GM19455 (cell line): ENCODE data around the gene AGK.
A peak's percentile ranks its signal among the peaks of the same experiment; 100 is the strongest.

Source experiments
- ATAC-seq: cut with Tn5 transposase; IDR thresholded peaks from one replicate; pipeline ENCODE4 v1.9.1; 2021; ENCODE audit not compliant: unreplicated experiment

Gene AGK

DNA sequence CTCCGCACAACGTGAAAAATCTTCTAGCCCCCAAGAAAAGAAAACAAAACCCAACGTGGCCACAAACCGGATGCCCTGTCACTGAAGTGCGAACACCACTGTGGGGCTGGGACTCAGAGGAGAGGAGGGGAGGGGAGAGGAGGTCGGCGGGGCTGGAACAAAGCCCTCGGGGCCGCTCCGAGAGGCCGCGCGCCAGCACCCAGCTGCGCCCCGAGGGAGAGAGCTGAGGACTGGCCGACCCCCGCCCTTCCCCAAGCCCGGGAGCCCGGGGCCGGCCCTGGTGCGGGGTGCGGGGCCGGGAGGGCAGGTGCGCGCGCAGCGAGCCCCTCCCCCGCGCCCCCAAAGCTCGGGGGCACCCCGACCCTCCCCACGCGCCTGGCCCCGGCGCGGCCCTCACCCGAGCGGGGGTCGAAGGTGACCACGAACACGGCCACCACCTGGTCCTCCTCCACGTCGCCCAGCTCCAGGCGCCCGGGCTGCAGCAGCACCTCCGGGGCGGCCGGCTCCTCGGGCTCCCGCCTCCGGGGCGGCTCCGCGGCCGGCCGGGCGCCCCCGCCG is 150.4 kb downstream of the AGK start:
- peak; percentile 83 for ATAC-seq

DNA sequence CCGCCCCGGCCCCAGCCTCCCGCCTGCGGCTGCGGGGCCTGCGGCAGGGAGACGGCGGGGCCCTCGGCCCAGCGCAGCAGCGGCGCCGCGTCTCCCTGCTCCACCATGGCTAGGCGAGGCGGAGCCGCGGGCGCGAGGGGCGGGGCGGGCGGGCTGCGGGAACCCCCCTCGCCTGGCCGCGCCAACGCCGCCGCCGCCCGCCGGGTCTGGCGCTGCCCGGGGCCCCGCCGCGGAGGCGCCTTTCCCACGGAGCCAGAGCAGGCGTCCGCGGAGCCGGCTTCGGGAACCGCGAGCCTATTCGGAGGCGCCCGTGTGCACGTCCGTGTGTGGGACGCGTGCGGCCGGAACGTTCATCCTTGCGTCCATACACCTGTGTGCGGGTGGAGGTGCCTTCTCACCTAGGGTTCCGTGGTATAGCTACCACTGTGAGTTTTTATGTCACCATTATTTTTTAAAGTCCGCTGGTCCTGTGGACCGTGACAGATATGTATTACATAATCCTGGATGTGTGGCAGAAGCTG is 150.9 kb downstream of the AGK start, which contains the start of gene DENND11:
TSS of gene DENND11 (minus strand) at position 120 of the 521 bp plus-strand sequence. CDS start at position 107, 13 bp downstream.
- peak; percentile 83 for ATAC-seq

DNA sequence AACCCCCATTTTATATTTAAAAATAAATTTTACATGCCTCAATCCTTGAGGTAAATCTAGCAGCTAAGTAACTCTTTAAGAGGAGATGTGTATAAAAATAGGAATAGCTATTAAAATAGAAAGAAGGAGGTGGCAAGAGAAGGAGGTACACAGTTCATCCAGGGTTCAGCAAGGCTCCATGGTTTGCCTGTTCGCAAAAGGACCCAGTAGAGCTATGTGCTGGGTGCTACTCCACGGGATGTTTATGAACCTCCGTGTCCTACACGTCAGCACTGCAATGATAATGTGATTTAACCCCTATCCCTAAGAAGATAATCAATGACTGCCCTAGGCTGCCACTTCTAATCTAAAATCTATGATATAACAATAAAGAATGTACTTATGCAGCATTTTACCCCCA is 151.7 kb downstream of the AGK start:
- no peak for ATAC-seq

DNA sequence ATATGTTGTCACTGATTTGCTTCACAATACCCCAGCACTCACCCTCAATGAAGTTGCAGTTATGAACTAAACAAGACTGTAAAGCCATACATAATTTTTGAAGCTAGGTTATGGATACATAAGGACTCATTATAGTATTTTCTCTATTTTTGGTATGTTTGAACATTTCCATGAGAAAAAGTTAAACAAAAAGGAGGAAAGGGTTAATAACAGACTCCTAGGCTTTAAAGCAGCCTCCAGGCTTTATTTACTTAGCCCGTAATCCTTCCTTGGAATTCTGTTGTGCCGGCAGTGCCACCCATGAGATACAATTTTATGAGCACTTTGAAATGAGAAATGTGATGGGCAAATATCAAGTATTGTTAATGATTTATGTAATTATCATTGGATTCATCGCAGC is 152.9 kb downstream of the AGK start:
- ATAC-seq: no peak

DNA sequence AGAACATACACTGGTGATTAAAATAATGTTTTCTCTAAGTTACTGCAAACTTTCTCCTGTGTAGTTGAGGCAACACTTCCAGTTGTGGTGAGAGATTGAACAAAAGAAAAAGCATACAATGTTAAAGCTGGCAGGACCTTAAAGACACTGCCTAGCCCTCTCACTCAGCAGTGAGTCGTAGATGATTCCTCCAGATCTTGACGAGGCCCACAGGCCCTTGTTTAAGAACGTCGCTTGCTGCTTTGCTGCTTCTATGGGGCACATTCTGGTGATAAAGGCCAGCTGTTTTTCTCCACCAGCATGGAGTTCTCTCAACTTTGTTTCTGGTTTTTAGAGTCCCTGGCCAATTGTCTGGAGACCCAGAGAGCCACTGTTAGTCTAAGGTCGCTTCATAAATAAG is 153.5 kb downstream of the AGK start:
- ATAC-seq: no peak
